GM21723 (cell line): ENCODE data around the gene NANOS3.
"Not testable (repeated sequence)": the region's sequence is repeated elsewhere in the genome, so short reads cannot be mapped to it uniquely, and the experiment has no call there.

Source experiments
- ATAC-seq: cut with Tn5 transposase; IDR thresholded peaks from one replicate; pipeline ENCODE4 v1.9.1; 2021; ENCODE audit warnings: mild to moderate bottlenecking, moderate library complexity; ENCODE audit not compliant: unreplicated experiment

Gene NANOS3

DNA sequence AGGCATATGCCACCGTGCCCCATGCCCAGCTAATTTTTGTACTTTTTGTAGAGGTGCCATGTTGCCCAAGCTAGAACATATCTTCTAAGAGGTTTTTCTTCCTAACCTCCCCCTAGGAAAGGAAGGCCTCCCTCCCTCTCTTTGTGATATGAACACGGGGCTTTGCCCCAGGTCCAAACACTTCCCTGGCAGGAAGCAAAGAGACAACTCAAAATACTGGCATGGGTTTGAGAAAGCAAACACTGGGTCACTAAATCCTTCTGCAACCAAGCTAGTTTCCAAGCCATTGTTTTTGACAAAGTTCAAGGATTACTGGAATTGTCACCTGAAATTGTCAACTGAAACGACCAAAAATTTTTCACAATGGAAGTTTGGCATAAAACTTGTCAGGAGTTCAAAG lies 37.8 kb downstream of the NANOS3 start:
- ATAC-seq, result no peak

DNA sequence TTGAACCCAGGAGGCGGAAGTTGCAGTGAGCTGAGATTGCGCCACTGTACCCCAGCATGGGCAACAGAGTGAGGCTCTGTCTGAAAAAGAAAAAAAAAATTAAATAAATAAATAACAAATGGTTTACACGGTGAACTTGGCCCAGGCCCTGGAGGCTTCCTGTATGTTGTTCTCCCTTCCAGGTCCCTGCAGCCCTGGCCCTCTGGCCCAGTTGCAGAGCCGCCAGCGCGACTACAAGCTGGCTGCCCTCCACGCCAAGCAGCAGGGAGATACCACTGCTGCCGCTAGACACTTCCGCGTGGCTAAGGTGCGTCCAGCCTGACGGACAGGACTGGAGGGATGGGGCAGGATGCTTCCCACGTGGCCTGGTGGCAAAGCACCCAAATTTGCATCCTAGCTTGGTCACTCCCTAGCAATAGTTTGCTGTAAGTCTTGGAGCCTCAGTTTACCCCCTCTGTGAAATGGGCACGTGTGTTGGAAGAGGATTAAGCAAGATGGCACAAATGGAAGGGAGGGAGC lies 41.0 kb downstream of the NANOS3 start:
- no peak for ATAC-seq

- ATAC-seq, result no peak
Observed at GRCh38 chr19:13918726-13919411, 41.9 kb downstream of the NANOS3 start.

DNA sequence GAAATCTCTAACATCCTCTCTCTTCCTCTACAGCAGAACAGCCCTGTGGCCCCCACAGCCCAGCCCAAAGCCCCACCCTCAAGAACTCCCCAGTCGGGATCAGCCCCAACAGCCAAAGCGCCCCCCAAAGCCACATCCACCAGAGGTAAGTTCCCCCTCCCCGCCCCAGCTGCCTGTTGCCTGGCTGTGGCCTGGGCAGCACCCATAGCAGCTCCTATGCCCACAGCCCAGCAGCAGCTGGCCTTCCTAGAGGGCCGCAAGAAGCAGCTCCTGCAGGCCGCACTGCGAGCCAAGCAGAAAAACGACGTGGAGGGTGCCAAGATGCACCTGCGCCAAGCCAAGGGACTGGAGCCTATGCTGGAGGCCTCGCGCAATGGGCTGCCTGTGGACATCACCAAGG lies 43.6 kb downstream of the NANOS3 start:
- no peak for ATAC-seq

- ATAC-seq, result no peak
Observed at GRCh38 chr19:13920940-13921747, 44.2 kb downstream of the NANOS3 start.

- ATAC-seq, result not testable (repeated sequence)
Observed at GRCh38 chr19:13922118-13922517, 45.2 kb downstream of the NANOS3 start.

- no peak for ATAC-seq
Observed at GRCh38 chr19:13923194-13923987, 46.5 kb downstream of the NANOS3 start.

DNA sequence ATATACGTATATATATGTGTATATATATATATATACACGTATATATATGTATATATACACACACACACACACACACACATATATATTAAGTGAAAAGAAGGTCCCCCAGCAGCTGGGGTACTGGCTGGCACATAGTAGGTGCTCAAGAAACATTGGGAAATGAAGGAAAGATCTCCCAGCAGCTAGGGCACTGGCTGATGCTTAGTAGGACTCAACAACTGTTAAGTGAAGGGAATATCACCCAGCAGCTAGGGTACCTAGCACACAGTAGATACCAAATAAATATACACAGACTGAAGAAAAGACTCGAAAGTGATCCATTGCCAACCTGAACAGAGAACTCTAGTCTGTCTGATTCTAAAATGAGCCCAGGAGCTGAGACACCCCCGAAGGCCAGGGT lies 49.1 kb downstream of the NANOS3 start:
- no peak for ATAC-seq

DNA sequence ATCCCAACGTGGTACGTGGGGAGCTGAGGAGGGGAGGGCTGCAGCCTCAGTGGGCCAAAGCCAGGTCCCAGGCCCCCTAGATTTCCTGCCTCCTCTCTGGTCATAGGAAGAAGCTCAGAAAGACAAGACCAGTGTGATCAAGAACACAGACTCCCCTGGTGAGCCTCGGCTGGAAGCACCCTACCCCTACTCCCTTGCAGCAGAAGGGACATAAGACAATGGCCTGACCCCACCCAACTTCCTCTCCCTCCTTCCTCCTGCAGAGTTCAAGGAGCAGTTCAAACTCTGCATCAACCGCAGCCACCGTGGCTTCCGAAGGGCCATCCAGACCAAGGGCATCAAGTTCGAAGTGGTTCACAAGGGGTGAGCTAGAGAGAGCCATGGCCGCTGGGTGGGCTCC lies 49.8 kb downstream of the NANOS3 start:
- no peak for ATAC-seq

GRCh38 chr19:13929340-13929739 lies 52.4 kb downstream of the NANOS3 start:
- ATAC-seq, result no peak

DNA sequence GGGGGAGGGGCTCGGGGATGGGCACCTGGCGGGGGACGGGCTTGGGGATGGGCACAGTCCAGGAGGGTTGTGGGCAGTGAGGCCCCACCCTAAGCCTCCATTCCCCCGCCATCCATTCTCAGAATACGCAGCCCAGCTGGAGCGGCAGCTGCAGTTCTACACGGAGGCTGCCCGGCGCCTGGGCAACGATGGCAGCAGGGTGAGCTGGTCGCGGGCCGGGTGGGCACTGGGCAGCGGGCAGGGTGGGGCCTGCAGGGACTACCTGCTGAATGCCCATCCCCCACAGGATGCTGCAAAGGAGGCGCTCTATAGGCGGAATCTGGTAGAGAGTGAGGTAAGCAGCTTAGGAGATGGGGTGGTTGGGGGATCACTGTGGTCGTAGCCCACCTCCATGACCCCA lies 53.0 kb downstream of the NANOS3 start:
- ATAC-seq, result no peak
